ENCODE data around the gene TMED3. TPM values are rescaled to one million over a fixed set of nuclear protein-coding genes. Genes with fewer than 3 reads are reported as not detected.

TMED3 gene
- polyA plus RNA-seq, 3 donors: 27.8 to 47.5 (median 42.5) TPM

DNA sequence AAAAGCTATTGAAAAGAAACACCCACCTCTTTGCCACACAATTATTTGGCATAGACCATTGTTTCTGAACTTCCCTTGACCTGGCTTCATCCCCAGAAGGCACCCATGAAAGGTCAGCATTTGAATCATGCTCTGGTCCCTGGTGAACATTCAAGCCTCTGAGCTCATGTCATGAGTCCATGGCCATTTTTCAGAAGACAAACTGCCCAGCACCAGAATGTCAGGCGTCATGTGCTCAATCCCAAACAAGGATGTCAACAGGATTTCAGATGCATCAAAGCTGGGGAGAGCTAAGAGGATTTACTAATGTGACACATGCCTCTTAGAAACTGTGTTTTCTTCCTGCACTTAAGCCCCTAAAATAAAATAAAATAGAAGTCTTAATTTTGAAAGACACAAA, 41.3 kb downstream of the TMED3 start:
- H2AFZ ChIP-seq (ENCODE audit: insufficient read depth, low read depth, low read length, poor library complexity, severe bottlenecking): no peak overlapping the region
- H3K9ac ChIP-seq (ENCODE audit: insufficient read depth, low read length, poor library complexity, severe bottlenecking): no peak overlapping the region
- intact Hi-C loops (cut with micrococcal nuclease): no loop called here
- no peaks in the 10 kb centered on the region for H3K9me3 ChIP-seq (replicated peaks in 1 of 2; ENCODE audit: control insufficient read depth in 1 of 2, insufficient read depth in 1 of 2, low read length in 2 of 2)
- H3K9me3 Mint-ChIP-seq: peaks cover 0 to 2% (median 0%) of the 10 kb centered on the region in 7 donors
- no peaks in the 10 kb centered on the region for H3K36me3 ChIP-seq (replicated peaks in 1 of 2; ENCODE audit: control insufficient read depth in 1 of 2, insufficient read depth in 2 of 2, low read length in 2 of 2)
- H3K36me3 Mint-ChIP-seq: peaks cover 0 to 2% of the 10 kb centered on the region in 2 donors
- no peak overlapping the region for H3K4me3 ChIP-seq (replicated peaks in 1 of 3; ENCODE audit: low read depth in 2 of 3, low read length in 3 of 3)
- H3K27me3 ChIP-seq (ENCODE audit: control insufficient read depth in 2 of 2, insufficient read depth in 2 of 2, low read length in 2 of 2): no peaks in the 10 kb centered on the region
- peaks cover 6% of the 10 kb centered on the region for H3K4me1 Mint-ChIP-seq
- H3K27me3 Mint-ChIP-seq (ENCODE audit: low read depth in 3 of 3): peaks cover 0 to 2% (median 0%) of the 10 kb centered on the region in 3 donors
- H3K4me2 ChIP-seq (replicated peaks; ENCODE audit: extremely low read depth, low read length, poor library complexity, severe bottlenecking): no peak overlapping the region
- H3K27ac ChIP-seq (ENCODE audit: low read depth in 1 of 2, low read length in 2 of 2): no peak overlapping the region
- no peak for TF ChIP-seq CTCF (IDR thresholded peaks at IDR 0.05)
- no peak for DNase-seq
- H3K79me2 ChIP-seq (ENCODE audit: insufficient read depth, low read length): no peaks in the 10 kb centered on the region
- H3K27ac Mint-ChIP-seq: no peak overlapping the region
- 100% methylated on average over 1 of the region's 1 CpG for WGBS (ENCODE audit: insufficient coverage)
- H3K4me3 Mint-ChIP-seq: no peak overlapping the region
- H3K4me1 ChIP-seq (ENCODE audit: control insufficient read depth in 1 of 2, insufficient read depth in 2 of 2, low read length in 2 of 2): peaks cover 7 to 8% of the 10 kb centered on the region in 2 donors
- H4K20me1 ChIP-seq (ENCODE audit: insufficient read depth, low read length): no peaks in the 10 kb centered on the region

GRCh38 chr15:79357566-79357965, 46.7 kb downstream of the TMED3 start:
- peaks cover 6% of the 10 kb centered on the region for H3K4me1 Mint-ChIP-seq
- 25% methylated on average over 2 of the region's 3 CpGs for WGBS (ENCODE audit: insufficient coverage)

More at GRCh38 chr15:79357566-79357965, 46.7 kb downstream of the TMED3 start:
- Histone ChIP-seq H4K20me1 (ENCODE audit: insufficient read depth, low read length) (no peaks in the 10 kb centered on the region), H3K27me3 (ENCODE audit: control insufficient read depth in 2 of 2, insufficient read depth in 2 of 2, low read length in 2 of 2) (no peaks in the 10 kb centered on the region), H3K9me3 (replicated peaks in 1 of 2; ENCODE audit: control insufficient read depth in 1 of 2, insufficient read depth in 1 of 2, low read length in 2 of 2) (no peaks in the 10 kb centered on the region), H3K4me1 (ENCODE audit: control insufficient read depth in 1 of 2, insufficient read depth in 2 of 2, low read length in 2 of 2) (peaks cover 7 to 8% of the 10 kb centered on the region in 2 donors), H2AFZ (ENCODE audit: insufficient read depth, low read depth, low read length, poor library complexity, severe bottlenecking) (no peak overlapping the region), H3K36me3 (replicated peaks in 1 of 2; ENCODE audit: control insufficient read depth in 1 of 2, insufficient read depth in 2 of 2, low read length in 2 of 2) (no peaks in the 10 kb centered on the region), H3K79me2 (ENCODE audit: insufficient read depth, low read length) (no peaks in the 10 kb centered on the region), H3K4me2 (replicated peaks; ENCODE audit: extremely low read depth, low read length, poor library complexity, severe bottlenecking) (no peak overlapping the region), H3K9ac (ENCODE audit: insufficient read depth, low read length, poor library complexity, severe bottlenecking) (no peak overlapping the region), H3K27ac (ENCODE audit: low read depth in 1 of 2, low read length in 2 of 2) (no peak overlapping the region), H3K4me3 (replicated peaks in 1 of 3; ENCODE audit: low read depth in 2 of 3, low read length in 3 of 3) (no peak overlapping the region)
- Mint-ChIP-seq H3K27me3 (ENCODE audit: low read depth in 3 of 3) (no peaks in the 10 kb centered on the region), H3K36me3 (peaks cover 0 to 2% of the 10 kb centered on the region in 2 donors), H3K4me3 (no peak overlapping the region), H3K9me3 (peaks cover 0 to 2% (median 0%) of the 10 kb centered on the region in 7 donors), H3K27ac (peak overlapping the region in 3 of 7 donors; percentile 50 to 81 (median 70))
- no peak for TF ChIP-seq CTCF (IDR thresholded peaks at IDR 0.05)
- peak; percentile 14 to 35 (median 32) for DNase-seq
- intact Hi-C loops (cut with micrococcal nuclease): no loop called here
